Measurements from ENCODE around the gene CORO1A. TPM values are rescaled to one million over a fixed set of nuclear protein-coding genes. Genes with fewer than 3 reads are reported as not detected.
"Not testable (repeated sequence)": the region's sequence is repeated elsewhere in the genome, so short reads cannot be mapped to it uniquely, and the experiment has no call there.

The CORO1A gene
- polyA plus RNA-seq, 2 donors = 18.0 to 18.4 TPM

GRCh38 chr16:30217082-30217481 lies 33.7 kb downstream of the CORO1A start:
- not testable (repeated sequence) for H3K27ac ChIP-seq (ENCODE audit: low read depth in 2 of 2, low read length in 1 of 2); H3K27me3 ChIP-seq (ENCODE audit: control insufficient read depth in 1 of 2, insufficient read depth in 2 of 2, low read length in 2 of 2); H3K4me1 ChIP-seq (ENCODE audit: control insufficient read depth in 2 of 2, insufficient read depth in 2 of 2, low read length in 1 of 2); H3K4me3 ChIP-seq (ENCODE audit: low read depth in 1 of 2, low read length in 2 of 2); H3K36me3 ChIP-seq (ENCODE audit: control insufficient read depth in 2 of 2, insufficient read depth in 2 of 2, low read length in 1 of 2); H3K9me3 ChIP-seq (ENCODE audit: control insufficient read depth in 2 of 2, insufficient read depth in 1 of 2, low read depth in 1 of 2, low read length in 1 of 2)
- 71% methylated on average over 3 of the region's 5 CpGs for WGBS, 2 donors

Other genes starting within 250 kb of the CORO1A start
- gene TMEM219, start 221.5 kb upstream of the CORO1A start, polyA plus RNA-seq = 10 to 100 TPM; 61.1 to 83.4 TPM
- gene TAOK2, start 209.7 kb upstream of the CORO1A start, polyA plus RNA-seq = 10 to 100 TPM; 15.6 to 30.2 TPM
- gene HIRIP3, start 188.0 kb upstream of the CORO1A start, polyA plus RNA-seq = 1 to 10 TPM; 6.3 to 9.7 TPM
- 10 to 100 TPM; 46.4 to 82.1 TPM for gene INO80E, start 187.4 kb upstream of the CORO1A start, polyA plus RNA-seq
- gene DOC2A, start 172.6 kb upstream of the CORO1A start, polyA plus RNA-seq = 1 to 10 TPM in 1 of 2 donors, under 1 TPM in 1; 0.69 to 3.0 TPM
- not detected for gene C16orf92, start 160.4 kb upstream of the CORO1A start, polyA plus RNA-seq
- under 1 TPM; 0.04 to 0.16 TPM for gene TLCD3B, start 152.3 kb upstream of the CORO1A start, polyA plus RNA-seq
- gene ALDOA, start 117.8 kb upstream of the CORO1A start, polyA plus RNA-seq = 1,000 to 10,000 TPM; 1,266 to 1,398 TPM
- gene PPP4C, start 107.6 kb upstream of the CORO1A start, polyA plus RNA-seq = 100 to 1,000 TPM; 113 TPM
- 10 to 100 TPM in 1 of 2 donors, 1 to 10 TPM in 1; 6.2 to 15.8 TPM for gene TBX6, start 91.7 kb upstream of the CORO1A start, polyA plus RNA-seq
- 100 to 1,000 TPM in 1 of 2 donors, 10 to 100 TPM in 1; 73.6 to 183 TPM for gene YPEL3, start 87.4 kb upstream of the CORO1A start, polyA plus RNA-seq
- 10 to 100 TPM; 49.2 to 82.8 TPM for gene GDPD3, start 70.1 kb upstream of the CORO1A start, polyA plus RNA-seq
- 100 to 1,000 TPM; 120 to 126 TPM for gene MAPK3, start 60.4 kb upstream of the CORO1A start, polyA plus RNA-seq
- gene BOLA2B, start 10.1 kb downstream of the CORO1A start, polyA plus RNA-seq = 100 to 1,000 TPM; 195 to 283 TPM
- gene SLX1A, start 10.3 kb downstream of the CORO1A start, polyA plus RNA-seq = 10 to 100 TPM; 44.9 to 48.2 TPM
- gene SULT1A3, start 15.7 kb downstream of the CORO1A start, polyA plus RNA-seq = 10 to 100 TPM; 10.0 to 39.0 TPM
- 1 to 10 TPM; 2.6 to 7.4 TPM for gene NPIPB13, start 64.9 kb downstream of the CORO1A start, polyA plus RNA-seq
- gene CD2BP2, start 171.7 kb downstream of the CORO1A start, polyA plus RNA-seq = 10 to 100 TPM; 25.2 to 34.3 TPM
- gene TBC1D10B, start 186.9 kb downstream of the CORO1A start, polyA plus RNA-seq = 10 to 100 TPM; 19.8 to 27.5 TPM
- gene MYL11, start 191.2 kb downstream of the CORO1A start, polyA plus RNA-seq = 1 to 10 TPM; 1.3 to 2.1 TPM
- 1 to 10 TPM; 3.5 to 6.8 TPM for gene SEPTIN1, start 199.0 kb downstream of the CORO1A start, polyA plus RNA-seq
- 1 to 10 TPM; 1.4 to 2.6 TPM for gene ZNF48, start 211.8 kb downstream of the CORO1A start, polyA plus RNA-seq
- gene ZNF771, start 224.0 kb downstream of the CORO1A start, polyA plus RNA-seq = 1 to 10 TPM; 2.2 to 4.7 TPM
- gene DCTPP1, start 246.4 kb downstream of the CORO1A start, polyA plus RNA-seq = 10 to 100 TPM in 1 of 2 donors, 1 to 10 TPM in 1; 9.5 to 32.6 TPM

Measured in esophagus (tissue), 2 donors.